GF-D8 (cell line): ENCODE data around the gene SLC2A4RG.

ENCODE experiments used
- DNase-seq: peaks from one replicate; lab custom pipeline; 2025; lab: John Stamatoyannopoulos, UW

SLC2A4RG gene, protein sequence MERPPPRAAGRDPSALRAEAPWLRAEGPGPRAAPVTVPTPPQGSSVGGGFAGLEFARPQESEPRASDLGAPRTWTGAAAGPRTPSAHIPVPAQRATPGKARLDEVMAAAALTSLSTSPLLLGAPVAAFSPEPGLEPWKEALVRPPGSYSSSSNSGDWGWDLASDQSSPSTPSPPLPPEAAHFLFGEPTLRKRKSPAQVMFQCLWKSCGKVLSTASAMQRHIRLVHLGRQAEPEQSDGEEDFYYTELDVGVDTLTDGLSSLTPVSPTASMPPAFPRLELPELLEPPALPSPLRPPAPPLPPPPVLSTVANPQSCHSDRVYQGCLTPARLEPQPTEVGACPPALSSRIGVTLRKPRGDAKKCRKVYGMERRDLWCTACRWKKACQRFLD

DNA sequence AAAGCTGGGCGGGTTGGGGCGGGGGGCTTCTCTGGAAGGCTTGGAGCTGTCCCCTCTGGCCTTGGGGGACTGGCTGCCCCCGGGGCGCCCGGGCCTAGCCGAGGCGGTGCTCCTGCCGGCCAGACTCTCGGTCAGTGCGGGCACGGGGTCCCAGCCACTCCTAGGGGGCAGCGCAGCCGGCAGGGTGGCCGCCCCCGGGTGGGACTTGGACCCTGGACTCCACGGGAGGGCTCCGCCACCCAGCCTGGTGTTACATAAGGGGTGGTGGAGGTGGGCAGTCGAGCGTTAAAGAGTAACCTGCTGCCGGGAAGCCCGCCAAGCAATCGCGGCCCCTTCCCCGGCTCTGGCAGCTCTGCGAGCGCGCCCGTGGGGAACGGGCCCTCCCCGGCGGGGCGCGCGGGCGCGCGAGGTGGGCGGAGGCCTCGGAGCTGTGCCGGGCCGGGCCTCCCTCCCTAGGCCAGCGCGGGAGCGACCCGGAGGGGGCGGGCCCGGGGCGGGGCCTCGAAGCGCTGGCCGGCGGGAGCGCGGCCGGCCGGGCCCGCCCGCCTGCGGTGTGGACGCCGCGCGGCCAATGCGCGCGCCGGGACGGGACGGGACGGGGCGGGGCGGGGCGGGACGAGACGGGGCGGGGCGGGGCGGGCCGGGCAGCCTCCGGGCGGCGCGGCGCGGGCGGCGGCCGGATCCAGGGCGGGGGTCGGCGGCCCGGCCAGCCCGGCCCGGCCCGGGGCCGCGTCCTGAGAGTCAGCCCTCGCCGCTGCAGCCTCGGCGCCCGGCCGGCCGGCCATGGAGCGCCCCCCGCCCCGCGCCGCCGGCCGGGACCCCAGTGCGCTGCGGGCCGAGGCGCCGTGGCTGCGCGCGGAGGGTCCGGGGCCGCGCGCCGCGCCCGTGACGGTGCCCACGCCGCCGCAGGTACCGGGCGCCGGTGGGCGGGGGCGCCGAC is at the start of gene SLC2A4RG:
Gene SLC2A4RG, plus strand, starts transcription at position 647 of the 940 bp plus-strand sequence. Its CDS starts 137 bp downstream, at position 784.
- peak; percentile 32 for DNase-seq

DNA sequence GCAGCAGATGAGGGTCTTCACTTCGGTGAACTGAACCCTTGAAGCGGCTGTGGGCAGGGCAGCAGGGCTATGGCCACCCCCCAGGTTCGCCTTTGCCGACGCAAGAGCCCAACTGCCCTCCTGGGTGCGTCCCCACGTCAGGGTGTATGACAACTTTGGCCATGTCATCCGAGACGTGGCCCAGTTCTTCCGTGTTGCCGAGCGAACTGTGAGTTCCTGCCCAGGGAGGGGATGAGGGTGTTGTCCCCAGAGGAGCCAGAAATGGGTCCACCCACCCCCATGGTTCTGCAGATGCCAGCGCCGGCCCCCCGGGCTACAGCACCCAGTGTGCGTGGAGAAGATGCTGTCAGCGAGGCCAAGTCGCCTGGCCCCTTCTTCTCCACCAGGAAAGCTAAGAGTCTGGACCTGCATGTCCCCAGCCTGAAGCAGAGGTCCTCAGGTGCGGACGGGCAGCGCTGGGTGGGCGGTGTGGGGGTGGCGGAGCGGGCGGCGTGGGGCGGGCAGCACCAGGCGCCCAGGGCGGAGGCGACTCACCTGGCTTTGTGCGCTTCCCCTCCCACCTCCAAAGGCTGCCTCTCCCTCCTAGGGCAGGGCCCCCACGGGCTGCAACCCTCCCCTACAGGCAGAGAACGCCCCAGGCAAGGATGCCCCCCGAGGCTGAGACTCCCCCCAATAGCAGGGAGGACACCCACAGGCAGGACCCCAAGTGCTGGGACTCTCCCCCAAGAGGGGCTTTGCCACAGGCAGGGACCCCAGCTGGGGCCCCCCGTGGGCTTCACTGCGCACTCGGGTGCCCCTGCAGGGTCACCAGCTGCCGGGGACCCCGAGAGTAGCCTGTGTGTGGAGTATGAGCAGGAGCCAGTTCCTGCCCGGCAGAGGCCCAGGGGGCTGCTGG is 49.3 kb upstream of the SLC2A4RG start:
- DNase-seq: no peak

DNA sequence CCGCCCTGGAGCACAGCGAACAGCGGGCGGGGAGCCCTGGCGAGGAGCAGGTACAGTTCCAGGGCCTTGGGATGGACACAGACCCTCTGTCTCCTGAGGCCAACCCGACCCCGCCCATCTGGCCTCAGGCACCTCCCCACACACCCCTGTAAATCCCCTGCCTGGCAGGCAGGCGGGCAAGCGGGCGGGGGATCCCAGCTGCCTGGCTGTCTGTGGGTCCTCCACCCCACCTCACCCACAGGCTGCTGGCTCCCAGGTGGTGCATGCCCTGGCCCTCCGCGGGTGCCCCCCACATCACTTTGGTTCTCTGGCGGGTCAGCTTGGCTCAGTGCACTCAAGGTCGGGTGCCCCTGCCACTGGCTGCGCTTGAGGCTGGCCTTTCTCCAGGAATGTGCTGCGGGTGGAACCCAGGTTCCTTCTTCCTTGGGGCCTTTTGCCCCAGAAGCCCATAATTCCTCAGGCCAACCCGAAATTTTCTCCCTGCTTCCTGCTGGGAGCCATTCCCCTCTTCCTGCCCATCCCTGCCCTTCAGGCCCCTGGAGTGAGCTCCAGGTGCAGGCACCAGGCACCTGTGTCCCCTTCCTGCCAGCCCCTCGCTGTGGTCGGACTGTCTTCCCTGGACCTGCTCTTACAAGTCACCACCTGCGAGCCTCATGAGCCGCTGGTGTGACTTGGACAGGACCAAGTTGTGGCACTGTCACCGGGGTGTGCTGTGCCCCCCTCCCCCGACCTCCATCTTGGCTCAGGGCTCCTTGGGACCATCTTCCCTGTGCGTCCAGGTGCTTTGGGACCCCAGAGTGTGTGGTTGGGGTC is 48.5 kb upstream of the SLC2A4RG start:
- no peak for DNase-seq

DNA sequence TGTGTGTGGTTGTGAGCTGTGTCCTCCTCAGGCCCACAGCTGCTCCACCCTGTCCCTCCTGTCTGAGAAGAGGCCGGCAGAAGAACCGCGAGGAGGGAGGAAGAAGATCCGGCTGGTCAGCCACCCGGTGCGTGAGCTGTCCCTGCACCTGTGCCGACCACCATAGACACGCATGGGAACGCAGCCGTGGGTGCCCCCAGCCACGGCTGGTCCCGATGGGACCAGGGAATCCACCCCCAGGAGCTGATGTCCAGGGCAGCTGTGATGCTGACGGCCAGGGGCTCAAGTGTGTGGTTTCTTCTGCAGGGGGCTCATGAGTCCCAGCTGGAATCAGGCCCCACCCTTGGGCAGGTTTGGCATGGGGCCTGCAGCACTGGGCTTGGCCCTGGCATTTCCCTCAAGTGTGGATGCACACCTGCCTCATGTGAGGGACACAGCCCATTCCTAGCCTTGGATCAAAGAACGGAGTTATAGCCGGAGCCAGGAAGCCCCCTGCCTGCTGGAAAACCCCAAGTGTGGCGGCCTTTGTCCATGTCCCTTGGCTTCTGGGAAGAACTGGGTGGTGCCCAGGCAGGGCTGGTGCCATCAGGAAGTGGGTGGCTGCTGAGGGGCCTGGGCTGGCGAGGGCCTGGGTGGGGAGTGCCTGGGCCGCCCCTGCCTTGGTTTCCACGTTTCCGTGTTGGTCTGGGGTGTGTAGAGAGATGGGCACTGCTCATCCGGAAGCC is 47.7 kb upstream of the SLC2A4RG start:
- DNase-seq: no peak

DNA sequence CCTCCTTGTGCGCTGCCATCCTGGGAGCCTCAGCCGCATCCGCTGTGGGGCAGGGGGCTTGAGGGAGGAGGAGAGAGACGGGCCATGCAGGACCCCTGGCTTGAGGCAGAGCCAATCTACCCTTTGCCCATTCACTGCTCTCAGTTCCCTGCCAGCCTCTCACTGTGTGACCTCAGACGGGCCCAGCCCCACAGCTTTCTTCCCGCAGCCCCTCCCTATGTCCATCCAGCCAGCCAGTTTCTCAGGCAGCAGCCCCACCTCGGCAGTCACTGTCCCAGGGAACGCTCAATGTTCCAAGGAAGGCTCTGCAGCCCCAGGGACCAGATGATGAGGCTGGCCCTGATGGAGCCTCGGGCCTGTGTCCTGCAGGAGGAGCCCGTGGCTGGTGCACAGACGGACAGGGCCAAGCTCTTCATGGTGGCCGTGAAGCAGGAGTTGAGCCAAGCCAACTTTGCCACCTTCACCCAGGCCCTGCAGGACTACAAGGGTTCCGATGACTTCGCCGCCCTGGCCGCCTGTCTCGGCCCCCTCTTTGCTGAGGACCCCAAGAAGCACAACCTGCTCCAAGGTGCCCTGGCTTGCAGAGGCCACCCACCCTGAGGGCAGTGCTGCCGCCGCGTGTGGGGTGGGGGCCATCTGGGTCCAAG is 47.0 kb upstream of the SLC2A4RG start:
- DNase-seq: no peak

DNA sequence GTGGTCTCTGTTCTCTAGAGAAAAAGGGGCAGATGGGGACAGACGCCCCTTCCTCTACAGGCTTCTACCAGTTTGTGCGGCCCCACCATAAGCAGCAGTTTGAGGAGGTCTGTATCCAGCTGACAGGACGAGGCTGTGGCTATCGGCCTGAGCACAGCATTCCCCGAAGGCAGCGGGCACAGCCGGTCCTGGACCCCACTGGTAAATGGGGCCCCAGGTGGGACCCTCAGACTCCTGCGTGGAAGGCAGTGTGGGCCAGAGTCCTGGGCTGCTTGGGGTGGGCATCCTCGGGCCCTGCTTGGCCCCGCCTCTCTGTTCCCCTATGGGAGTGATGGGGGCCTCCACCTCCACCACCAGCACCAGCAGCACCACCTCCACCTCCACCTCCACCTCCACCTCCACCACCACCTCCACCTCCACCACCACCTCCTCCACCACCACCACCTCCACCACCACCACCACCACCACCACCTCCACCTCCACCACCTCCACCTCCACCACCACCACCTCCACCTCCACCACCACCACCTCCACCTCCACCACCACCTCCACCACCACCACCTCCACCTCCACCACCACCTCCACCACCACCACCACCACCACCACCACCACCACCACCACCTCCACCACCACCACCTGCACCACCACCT is 46.4 kb upstream of the SLC2A4RG start:
- DNase-seq: no peak

DNA sequence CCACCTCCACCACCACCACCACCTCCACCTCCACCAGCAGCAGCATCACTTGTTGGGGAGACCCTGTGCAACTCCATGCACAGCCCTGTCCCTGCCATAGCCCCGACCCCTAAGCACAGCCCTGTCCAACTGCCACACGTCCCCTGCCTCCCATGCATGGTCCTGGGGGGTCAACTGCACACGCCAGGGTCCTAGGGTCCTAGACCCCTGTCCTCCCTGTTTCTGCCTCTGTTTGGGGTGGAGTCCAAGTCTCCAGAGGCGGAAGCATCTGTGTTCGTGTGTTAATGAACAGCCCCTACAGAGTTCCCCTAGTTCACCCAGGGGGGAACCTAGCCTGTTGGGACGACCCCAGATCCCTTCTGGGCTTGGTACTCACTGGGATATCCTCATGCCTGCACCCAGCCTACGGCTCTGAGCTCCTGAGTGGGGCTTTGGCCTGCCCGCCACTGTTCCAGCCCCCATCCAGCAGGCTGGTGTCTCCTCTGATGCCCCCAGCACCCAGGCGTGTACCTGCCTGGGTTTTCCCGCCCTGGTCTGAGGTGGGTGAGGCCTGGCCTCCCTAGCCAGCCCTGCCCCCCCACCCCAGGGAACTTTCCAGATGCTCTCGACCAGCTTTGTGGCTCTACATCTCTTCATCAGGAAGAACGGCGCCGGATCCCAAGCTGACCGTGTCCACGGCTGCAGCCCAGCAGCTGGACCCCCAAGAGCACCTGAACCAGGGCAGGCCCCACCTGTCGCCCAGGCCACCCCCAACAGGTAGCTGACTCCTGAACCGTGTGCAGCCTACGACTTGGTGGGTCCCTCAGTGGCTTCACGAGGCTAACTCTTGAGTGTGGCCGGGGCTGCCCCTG is 45.6 kb upstream of the SLC2A4RG start:
- no peak for DNase-seq

DNA sequence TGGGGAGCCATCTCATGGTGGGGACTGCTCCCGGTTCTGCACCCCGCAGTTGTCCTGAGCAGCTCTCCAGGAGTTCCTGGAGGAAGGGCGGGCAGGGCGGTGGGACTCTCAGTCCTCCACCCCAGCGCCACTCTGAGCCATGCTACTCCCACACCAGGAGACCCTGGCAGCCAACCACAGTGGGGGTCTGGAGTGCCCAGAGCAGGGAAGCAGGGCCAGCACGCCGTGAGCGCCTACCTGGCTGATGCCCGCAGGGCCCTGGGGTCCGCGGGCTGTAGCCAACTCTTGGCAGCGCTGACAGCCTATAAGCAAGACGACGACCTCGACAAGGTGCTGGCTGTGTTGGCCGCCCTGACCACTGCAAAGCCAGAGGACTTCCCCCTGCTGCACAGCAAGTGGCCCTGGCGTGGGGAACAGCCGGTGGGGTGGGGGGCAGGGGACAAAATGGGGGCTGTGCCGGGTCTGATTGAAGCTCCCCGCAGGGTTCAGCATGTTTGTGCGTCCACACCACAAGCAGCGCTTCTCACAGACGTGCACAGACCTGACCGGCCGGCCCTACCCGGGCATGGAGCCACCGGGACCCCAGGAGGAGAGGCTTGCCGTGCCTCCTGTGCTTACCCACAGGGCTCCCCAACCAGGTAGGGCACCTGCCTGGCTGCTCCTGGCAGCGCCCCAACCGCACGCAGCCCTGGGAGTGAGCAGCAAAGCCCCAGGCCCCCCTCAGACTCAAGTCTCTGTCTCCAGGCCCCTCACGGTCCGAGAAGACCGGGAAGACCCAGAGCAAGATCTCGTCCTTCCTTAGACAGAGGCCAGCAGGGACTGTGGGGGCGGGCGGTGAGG is 44.8 kb upstream of the SLC2A4RG start:
- DNase-seq: no peak

DNA sequence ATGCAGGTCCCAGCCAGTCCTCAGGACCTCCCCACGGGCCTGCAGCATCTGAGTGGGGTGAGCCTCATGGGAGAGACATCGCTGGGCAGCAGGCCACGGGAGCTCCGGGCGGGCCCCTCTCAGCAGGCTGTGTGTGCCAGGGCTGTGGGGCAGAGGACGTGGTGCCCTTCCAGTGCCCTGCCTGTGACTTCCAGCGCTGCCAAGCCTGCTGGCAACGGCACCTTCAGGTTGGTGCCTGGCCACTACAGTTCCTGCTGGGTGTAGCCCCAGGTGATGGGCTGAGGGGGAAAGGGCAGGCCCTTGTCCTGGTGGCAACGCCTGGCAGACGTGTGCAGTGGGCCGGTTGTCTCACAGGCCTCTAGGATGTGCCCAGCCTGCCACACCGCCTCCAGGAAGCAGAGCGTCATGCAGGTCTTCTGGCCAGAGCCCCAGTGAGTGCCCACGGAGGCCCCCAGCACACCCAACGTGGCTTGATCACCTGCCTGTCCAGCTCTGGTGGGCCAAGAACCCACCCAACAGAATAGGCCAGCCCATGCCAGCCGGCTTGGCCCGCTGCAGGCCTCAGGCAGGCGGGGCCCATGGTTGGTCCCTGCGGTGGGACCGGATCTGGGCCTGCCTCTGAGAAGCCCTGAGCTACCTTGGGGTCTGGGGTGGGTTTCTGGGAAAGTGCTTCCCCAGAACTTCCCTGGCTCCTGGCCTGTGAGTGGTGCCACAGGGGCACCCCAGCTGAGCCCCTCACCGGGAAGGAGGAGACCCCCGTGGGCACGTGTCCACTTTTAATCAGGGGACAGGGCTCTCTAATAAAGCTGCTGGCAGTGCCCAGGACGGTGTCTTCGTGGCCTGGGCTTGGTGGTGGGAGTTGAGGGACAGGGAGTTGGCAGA is 43.9 kb upstream of the SLC2A4RG start:
- no peak for DNase-seq

DNA sequence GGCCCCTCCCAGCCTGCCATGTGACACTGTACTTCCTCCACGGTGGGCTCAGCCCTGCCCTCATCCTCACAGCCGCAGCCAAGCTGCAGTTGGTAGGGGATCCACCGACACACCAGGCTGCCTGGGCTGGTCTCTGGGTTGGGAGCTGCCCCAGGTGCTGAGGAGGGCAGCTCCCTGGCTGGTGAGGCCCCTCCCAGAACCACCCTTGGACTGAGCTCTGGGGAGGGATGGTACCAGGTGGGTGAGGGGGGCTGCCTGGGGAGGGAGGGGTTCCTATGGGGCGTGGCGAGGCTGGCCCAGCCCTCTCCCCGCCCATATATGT is 43.3 kb upstream of the SLC2A4RG start:
- DNase-seq: no peak

DNA sequence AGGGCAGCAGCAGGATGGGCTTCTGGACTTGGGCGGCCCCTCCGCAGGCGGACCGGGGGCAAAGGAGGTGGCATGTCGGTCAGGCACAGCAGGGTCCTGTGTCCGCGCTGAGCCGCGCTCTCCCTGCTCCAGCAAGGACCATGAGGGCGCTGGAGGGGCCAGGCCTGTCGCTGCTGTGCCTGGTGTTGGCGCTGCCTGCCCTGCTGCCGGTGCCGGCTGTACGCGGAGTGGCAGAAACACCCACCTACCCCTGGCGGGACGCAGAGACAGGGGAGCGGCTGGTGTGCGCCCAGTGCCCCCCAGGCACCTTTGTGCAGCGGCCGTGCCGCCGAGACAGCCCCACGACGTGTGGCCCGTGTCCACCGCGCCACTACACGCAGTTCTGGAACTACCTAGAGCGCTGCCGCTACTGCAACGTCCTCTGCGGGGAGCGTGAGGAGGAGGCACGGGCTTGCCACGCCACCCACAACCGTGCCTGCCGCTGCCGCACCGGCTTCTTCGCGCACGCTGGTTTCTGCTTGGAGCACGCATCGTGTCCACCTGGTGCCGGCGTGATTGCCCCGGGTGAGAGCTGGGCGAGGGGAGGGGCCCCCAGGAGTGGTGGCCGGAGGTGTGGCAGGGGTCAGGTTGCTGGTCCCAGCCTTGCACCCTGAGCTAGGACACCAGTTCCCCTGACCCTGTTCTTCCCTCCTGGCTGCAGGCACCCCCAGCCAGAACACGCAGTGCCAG is 42.8 kb upstream of the SLC2A4RG start, which contains the start of gene TNFRSF6B:
Gene TNFRSF6B, plus strand, starts transcription at position 25 of the 729 bp plus-strand sequence. Its CDS starts 116 bp downstream, at position 141.
- no peak for DNase-seq

DNA sequence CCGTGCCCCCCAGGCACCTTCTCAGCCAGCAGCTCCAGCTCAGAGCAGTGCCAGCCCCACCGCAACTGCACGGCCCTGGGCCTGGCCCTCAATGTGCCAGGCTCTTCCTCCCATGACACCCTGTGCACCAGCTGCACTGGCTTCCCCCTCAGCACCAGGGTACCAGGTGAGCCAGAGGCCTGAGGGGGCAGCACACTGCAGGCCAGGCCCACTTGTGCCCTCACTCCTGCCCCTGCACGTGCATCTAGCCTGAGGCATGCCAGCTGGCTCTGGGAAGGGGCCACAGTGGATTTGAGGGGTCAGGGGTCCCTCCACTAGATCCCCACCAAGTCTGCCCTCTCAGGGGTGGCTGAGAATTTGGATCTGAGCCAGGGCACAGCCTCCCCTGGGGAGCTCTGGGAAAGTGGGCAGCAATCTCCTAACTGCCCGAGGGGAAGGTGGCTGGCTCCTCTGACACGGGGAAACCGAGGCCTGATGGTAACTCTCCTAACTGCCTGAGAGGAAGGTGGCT is 42.2 kb upstream of the SLC2A4RG start:
- no peak for DNase-seq

DNA sequence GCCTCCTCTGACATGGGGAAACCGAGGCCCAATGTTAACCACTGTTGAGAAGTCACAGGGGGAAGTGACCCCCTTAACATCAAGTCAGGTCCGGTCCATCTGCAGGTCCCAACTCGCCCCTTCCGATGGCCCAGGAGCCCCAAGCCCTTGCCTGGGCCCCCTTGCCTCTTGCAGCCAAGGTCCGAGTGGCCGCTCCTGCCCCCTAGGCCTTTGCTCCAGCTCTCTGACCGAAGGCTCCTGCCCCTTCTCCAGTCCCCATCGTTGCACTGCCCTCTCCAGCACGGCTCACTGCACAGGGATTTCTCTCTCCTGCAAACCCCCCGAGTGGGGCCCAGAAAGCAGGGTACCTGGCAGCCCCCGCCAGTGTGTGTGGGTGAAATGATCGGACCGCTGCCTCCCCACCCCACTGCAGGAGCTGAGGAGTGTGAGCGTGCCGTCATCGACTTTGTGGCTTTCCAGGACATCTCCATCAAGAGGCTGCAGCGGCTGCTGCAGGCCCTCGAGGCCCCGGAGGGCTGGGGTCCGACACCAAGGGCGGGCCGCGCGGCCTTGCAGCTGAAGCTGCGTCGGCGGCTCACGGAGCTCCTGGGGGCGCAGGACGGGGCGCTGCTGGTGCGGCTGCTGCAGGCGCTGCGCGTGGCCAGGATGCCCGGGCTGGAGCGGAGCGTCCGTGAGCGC is 41.6 kb upstream of the SLC2A4RG start:
- DNase-seq: no peak

DNA sequence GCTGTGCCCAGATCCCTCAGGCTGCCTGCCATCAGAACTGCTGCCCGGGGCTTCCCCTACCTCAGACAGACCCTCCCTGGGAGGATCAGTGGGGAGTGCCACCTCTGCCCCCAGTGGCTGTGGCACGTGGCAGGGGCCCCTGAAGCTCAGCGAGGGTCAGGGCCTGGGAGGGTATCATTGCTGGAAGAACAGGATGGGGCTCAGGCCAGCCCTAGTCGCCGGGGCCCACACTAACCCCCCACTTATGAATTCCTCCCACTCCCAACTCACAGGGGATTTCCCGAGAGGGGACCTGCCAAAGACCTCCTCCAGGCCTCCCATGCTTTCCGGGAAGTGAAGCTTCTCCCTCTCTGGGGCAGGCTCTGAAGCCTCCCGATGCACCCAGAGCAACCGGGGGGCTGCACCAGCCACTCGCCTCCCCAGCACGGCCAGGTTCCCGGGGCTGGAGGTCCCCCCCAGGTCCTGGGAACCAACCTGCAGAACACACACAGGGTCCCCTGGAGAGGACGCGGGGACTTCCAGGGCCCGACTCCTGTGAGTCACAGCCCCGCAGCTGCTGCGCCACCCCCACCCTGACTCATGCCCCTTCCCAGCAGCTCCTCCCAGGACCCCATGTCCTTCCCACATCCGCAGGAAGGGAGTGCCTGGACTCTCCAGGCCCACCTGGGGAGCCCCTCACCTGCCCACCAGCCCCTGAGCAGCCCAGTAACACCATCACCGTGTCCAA is 40.7 kb upstream of the SLC2A4RG start:
- DNase-seq: no peak
